Eye (tissue), 1 donor: ENCODE results near the gene EDN2.

Source experiments
- DNase-seq: peaks from one replicate; pipeline ENCODE4 v3.0.0-alpha.2; 2015

EDN2 gene

GRCh38 chr1:41516168-41517061 lies 31.9 kb upstream of the EDN2 start:
- peak; percentile 97 for DNase-seq

GRCh38 chr1:41515778-41516167 lies 31.3 kb upstream of the EDN2 start:
- no peak for DNase-seq

GRCh38 chr1:41515131-41515678 lies 30.7 kb upstream of the EDN2 start:
- no peak for DNase-seq

GRCh38 chr1:41514381-41514780 lies 29.9 kb upstream of the EDN2 start:
- DNase-seq: no peak

GRCh38 chr1:41513383-41513735 lies 28.9 kb upstream of the EDN2 start:
- DNase-seq: no peak

GRCh38 chr1:41512701-41513382 lies 28.4 kb upstream of the EDN2 start:
- no peak for DNase-seq

- no peak for DNase-seq
These were observed 26.7 kb upstream of the EDN2 start for GRCh38 chr1:41511239-41511540.

- DNase-seq: no peak
These were observed 26.2 kb upstream of the EDN2 start for GRCh38 chr1:41510531-41511238.

GRCh38 chr1:41509270-41509671 lies 24.8 kb upstream of the EDN2 start:
- DNase-seq: no peak

GRCh38 chr1:41508290-41508689 lies 23.8 kb upstream of the EDN2 start:
- DNase-seq: no peak

- DNase-seq: no peak
These were observed 23.4 kb upstream of the EDN2 start for GRCh38 chr1:41507836-41508235.

GRCh38 chr1:41507110-41507720 lies 22.7 kb upstream of the EDN2 start:
- DNase-seq: no peak

- peak; percentile 75 for DNase-seq
These were observed 19.9 kb upstream of the EDN2 start for GRCh38 chr1:41504114-41505035.

- peak; percentile 82 for DNase-seq
These were observed 19.1 kb upstream of the EDN2 start for GRCh38 chr1:41503538-41504113.

GRCh38 chr1:41502912-41503311 lies 18.4 kb upstream of the EDN2 start:
- peak; percentile 85 for DNase-seq

GRCh38 chr1:41501581-41501980 lies 17.1 kb upstream of the EDN2 start:
- DNase-seq: no peak

- DNase-seq: no peak
These were observed 16.5 kb upstream of the EDN2 start for GRCh38 chr1:41500781-41501518.

GRCh38 chr1:41500378-41500777 lies 15.9 kb upstream of the EDN2 start:
- DNase-seq: no peak

- no peak for DNase-seq
These were observed 15.1 kb upstream of the EDN2 start for GRCh38 chr1:41499591-41499990.

GRCh38 chr1:41498804-41499203 lies 14.3 kb upstream of the EDN2 start:
- no peak for DNase-seq

GRCh38 chr1:41498391-41498790 lies 13.9 kb upstream of the EDN2 start:
- DNase-seq: no peak
